GM23338 (cell line): ENCODE data around the gene ZNF511.

Experiments used
- EZH2 ChIP-seq: fragments of 200-600 bp; sonication (generic); IDR thresholded peaks from one replicate; pipeline ENCODE4 v1.8.0; 2017; ENCODE audit warnings: antibody characterized with exemption, mild to moderate bottlenecking, low read depth; ENCODE audit not compliant: unreplicated experiment
- EZH2phosphoT487 ChIP-seq: fragments of 200-600 bp; sonication (generic); IDR thresholded peaks from one replicate; pipeline ENCODE4 v1.8.1; 2018; ENCODE audit warnings: antibody characterized with exemption; ENCODE audit not compliant: unreplicated experiment
- POLR2AphosphoS5 ChIP-seq: IDR thresholded peaks from 2 replicates; pipeline ENCODE4 v1.6.1; 2016; ENCODE audit warnings: antibody characterized with exemption, low read depth
- STAT1 ChIP-seq: IDR thresholded peaks from one replicate; pipeline ENCODE4 v1.6.1; 2016; ENCODE audit warnings: antibody characterized with exemption; ENCODE audit not compliant: unreplicated experiment
- TF ChIP-seq, protein P1 (sequence below), 2 experiments: fragments of 200-600 bp in 1 of 2; sonication (generic) in 1 of 2; conservative IDR thresholded peaks; 2 replicates each; pipeline versions ENCODE4 v1.5.1 to v1.6.1; 2016 to 2017; ENCODE audit warnings: antibody characterized with exemption in 2 of 2, low read depth in 2 of 2, mild to moderate bottlenecking in 2 of 2, moderate library complexity in 1 of 2

DNA sequence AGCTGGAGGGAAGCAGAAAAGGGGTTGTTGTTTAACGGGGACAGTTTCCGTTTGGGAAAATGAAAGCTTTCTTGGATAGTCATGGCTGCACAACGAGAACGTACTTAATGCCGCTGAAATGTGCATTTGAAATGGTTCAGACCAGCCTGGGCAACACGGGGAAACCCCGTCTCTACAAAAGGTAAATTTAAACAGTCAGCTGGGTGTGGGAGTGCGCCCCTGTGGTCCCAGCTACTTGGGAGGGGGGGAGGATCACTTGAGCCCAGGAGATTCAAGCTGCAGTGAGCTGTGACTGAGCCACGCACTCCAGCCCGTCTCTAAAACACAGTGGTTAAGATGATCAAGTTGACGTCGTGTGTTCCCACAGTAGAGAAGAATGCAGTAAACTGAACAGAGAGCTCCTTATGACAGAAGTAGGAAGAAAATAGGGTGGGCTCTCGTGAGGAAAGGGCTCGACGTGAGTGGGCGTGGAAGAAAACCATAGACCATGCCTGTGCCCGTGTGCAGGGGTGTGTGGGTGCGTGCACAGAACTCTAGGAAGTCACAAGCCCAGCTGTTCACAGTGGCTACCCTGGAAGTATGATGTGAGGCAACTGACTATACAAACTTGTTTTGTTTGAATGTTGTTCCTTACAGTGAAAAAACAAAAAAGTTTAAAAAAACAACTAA is 53.2 kb downstream of the ZNF511 start:
- TF ChIP-seq POLR2AphosphoS5 = no peak
- no peak for TF ChIP-seq EZH2
- TF ChIP-seq, protein P1, sequence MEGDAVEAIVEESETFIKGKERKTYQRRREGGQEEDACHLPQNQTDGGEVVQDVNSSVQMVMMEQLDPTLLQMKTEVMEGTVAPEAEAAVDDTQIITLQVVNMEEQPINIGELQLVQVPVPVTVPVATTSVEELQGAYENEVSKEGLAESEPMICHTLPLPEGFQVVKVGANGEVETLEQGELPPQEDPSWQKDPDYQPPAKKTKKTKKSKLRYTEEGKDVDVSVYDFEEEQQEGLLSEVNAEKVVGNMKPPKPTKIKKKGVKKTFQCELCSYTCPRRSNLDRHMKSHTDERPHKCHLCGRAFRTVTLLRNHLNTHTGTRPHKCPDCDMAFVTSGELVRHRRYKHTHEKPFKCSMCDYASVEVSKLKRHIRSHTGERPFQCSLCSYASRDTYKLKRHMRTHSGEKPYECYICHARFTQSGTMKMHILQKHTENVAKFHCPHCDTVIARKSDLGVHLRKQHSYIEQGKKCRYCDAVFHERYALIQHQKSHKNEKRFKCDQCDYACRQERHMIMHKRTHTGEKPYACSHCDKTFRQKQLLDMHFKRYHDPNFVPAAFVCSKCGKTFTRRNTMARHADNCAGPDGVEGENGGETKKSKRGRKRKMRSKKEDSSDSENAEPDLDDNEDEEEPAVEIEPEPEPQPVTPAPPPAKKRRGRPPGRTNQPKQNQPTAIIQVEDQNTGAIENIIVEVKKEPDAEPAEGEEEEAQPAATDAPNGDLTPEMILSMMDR (conservative IDR thresholded peaks at IDR 0.05; ENCODE audit: low read depth in 2 of 2) = no peak
- TF ChIP-seq STAT1 = no peak
- TF ChIP-seq EZH2phosphoT487 = no peak
